NCI-H460 (cell line): ENCODE data around the gene FBH1. TPM values are rescaled to one million over a fixed set of nuclear protein-coding genes. Genes with fewer than 3 reads are reported as not detected.
"Not testable (repeated sequence)": the region's sequence is repeated elsewhere in the genome, so short reads cannot be mapped to it uniquely, and the experiment has no call there.

ENCODE experiments used
- DNase-seq: peaks from one replicate; pipeline ENCODE4 v3.0.0-alpha.2; 2016; ENCODE audit warnings: low read depth; ENCODE audit errors: extremely low read depth
- total RNA-seq: library from RNA; depleted of rRNA; stranded (reverse); fragments of >200 nt; shearing (Covaris generic); gene quantifications from 2 replicates; pipeline ENCODE4 v1.2.3, GENCODE V29; 2014

The FBH1 gene
- total RNA-seq, 1 experiment from 2014 or later: 37.9 TPM

GRCh38 chr10:5902511-5903274 is 12.7 kb downstream of the FBH1 start:
- no peak for DNase-seq

GRCh38 chr10:5903563-5903962 is 13.5 kb downstream of the FBH1 start:
- no peak for DNase-seq

- no peak for DNase-seq
Measured at GRCh38 chr10:5904227-5904626, 14.2 kb downstream of the FBH1 start.

GRCh38 chr10:5905854-5906507 is 15.9 kb downstream of the FBH1 start:
- no peak for DNase-seq

- no peak for DNase-seq
Measured at GRCh38 chr10:5906651-5907050, 16.6 kb downstream of the FBH1 start.

- not testable (repeated sequence) for DNase-seq
Measured at GRCh38 chr10:5908676-5909075, 18.6 kb downstream of the FBH1 start.

- no peak for DNase-seq
Measured at GRCh38 chr10:5910323-5911100, 20.5 kb downstream of the FBH1 start.

- DNase-seq: no peak
Measured at GRCh38 chr10:5911670-5912069, 21.6 kb downstream of the FBH1 start.

- DNase-seq: no peak
Measured at GRCh38 chr10:5913736-5914135, 23.7 kb downstream of the FBH1 start.

- DNase-seq: no peak
Measured at GRCh38 chr10:5915451-5915850, 25.4 kb downstream of the FBH1 start.

GRCh38 chr10:5917305-5917704 is 27.3 kb downstream of the FBH1 start:
- no peak for DNase-seq

- no peak for DNase-seq
Measured at GRCh38 chr10:5918763-5919162, 28.7 kb downstream of the FBH1 start.

GRCh38 chr10:5919568-5919967 is 29.5 kb downstream of the FBH1 start:
- no peak for DNase-seq

GRCh38 chr10:5921746-5922145 is 31.7 kb downstream of the FBH1 start:
- no peak for DNase-seq

GRCh38 chr10:5924889-5925288 is 34.8 kb downstream of the FBH1 start:
- no peak for DNase-seq

- no peak for DNase-seq
Measured at GRCh38 chr10:5927306-5927705, 37.3 kb downstream of the FBH1 start.

- no peak for DNase-seq
Measured at GRCh38 chr10:5929442-5929841, 39.4 kb downstream of the FBH1 start.

- DNase-seq: no peak
Measured at GRCh38 chr10:5930272-5930671, 40.2 kb downstream of the FBH1 start.

GRCh38 chr10:5932345-5932744 is 42.3 kb downstream of the FBH1 start:
- DNase-seq: no peak

- DNase-seq: no peak
Measured at GRCh38 chr10:5933909-5934546, 44.0 kb downstream of the FBH1 start.

- DNase-seq: no peak
Measured at GRCh38 chr10:5935628-5936027, 45.6 kb downstream of the FBH1 start.
